ENCODE data around the gene CLTCL1.

DNA sequence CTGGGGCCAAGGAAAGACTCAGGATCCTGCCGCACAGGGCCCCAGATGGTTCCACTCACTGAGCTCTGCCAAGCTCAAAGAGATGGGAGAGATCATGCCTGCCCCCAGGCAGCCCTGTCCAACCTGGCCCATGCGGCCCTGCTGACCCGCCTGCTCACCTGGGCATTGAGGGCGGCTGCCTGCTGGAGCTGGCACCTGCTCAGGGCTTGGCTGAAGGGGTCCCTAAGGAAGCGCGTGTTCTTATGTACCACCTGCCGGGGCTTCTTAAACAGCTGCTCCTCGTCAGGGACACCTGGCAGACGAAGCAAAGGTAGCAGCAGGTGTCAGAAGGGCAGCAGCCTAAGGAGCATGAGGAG lies 152.5 kb downstream of the CLTCL1 start:
- TF ChIP-seq, protein P1, sequence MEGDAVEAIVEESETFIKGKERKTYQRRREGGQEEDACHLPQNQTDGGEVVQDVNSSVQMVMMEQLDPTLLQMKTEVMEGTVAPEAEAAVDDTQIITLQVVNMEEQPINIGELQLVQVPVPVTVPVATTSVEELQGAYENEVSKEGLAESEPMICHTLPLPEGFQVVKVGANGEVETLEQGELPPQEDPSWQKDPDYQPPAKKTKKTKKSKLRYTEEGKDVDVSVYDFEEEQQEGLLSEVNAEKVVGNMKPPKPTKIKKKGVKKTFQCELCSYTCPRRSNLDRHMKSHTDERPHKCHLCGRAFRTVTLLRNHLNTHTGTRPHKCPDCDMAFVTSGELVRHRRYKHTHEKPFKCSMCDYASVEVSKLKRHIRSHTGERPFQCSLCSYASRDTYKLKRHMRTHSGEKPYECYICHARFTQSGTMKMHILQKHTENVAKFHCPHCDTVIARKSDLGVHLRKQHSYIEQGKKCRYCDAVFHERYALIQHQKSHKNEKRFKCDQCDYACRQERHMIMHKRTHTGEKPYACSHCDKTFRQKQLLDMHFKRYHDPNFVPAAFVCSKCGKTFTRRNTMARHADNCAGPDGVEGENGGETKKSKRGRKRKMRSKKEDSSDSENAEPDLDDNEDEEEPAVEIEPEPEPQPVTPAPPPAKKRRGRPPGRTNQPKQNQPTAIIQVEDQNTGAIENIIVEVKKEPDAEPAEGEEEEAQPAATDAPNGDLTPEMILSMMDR (IDR thresholded peaks at IDR 0.05 in 4 of 5, conservative IDR thresholded peaks at IDR 0.05 in 1 of 5), result no peak
- TF ChIP-seq POLR2A (IDR thresholded peaks at IDR 0.05), result no peak

Data from gastrocnemius medialis (tissue), 4 donors.